ENCODE data around the gene CFAP97D1.
"Not testable (repeated sequence)": the region's sequence is repeated elsewhere in the genome, so short reads cannot be mapped to it uniquely, and the experiment has no call there.

CFAP97D1 gene

DNA sequence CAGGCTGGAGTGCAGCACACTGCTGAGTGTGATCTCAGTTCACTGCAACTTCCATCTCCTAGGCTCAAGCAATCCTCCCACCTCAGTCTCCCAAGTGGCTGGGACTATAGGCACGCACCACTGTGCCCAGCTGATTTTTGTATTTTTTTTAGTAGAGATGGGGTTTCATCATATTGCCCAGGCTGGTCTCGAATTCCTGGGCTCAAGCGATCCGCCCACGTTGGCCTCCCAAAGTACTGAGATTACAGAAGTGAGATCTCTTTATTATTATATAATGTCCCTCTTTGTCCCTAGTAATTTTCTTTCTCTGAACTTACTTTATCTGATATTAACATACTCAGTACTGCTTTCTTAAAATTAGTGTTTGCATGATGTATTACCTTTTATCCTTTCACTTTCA is 8.3 kb downstream of the CFAP97D1 start:
- no peak overlapping the region for H3K4me3 Mint-ChIP-seq
- ATAC-seq (replicated peaks; ENCODE audit: extremely low read depth, poor library complexity, severe bottlenecking) = no peak
- no peaks in the 10 kb centered on the region for H3K9me3 Mint-ChIP-seq

DNA sequence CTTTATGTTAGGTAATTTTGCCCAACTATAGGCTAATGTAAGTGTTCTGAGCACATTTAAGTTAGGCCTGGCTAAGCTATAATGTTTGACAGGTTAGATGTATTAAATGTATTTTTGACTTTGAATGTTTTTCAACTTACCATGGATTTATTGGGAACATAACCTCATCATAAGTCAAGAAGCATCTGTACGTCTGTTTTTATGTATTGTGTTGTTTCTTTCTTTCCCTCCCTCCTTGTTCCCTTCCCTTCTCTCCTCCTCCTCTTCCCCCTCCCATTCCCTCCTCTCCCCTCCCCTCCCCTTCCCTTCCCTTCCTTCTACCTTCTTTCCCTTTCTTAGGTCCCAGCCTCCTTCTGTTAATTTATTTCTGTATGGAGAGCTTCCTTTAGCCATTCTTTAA is 9.2 kb downstream of the CFAP97D1 start:
- ATAC-seq (replicated peaks; ENCODE audit: extremely low read depth, poor library complexity, severe bottlenecking) (no peak), DNase-seq (ENCODE audit: low spot score in 2 of 2) (no peak)
- no peaks in the 10 kb centered on the region for H3K4me1 Mint-ChIP-seq
- no peak overlapping the region for H3K27ac Mint-ChIP-seq (ENCODE audit: low read depth)
- H3K9me3 Mint-ChIP-seq = no peaks in the 10 kb centered on the region
- no peak overlapping the region for H3K4me3 Mint-ChIP-seq
- no peaks in the 10 kb centered on the region for H3K36me3 Mint-ChIP-seq (ENCODE audit: insufficient read depth)
- peaks cover 38% of the 10 kb centered on the region for H3K27me3 Mint-ChIP-seq

More for the DNA sequence above, 8.3 kb downstream of the CFAP97D1 start:
- peaks cover 38% of the 10 kb centered on the region for H3K27me3 Mint-ChIP-seq
- no peaks in the 10 kb centered on the region for H3K4me1 Mint-ChIP-seq
- no peak overlapping the region for H3K27ac Mint-ChIP-seq (ENCODE audit: low read depth)
- H3K36me3 Mint-ChIP-seq (ENCODE audit: insufficient read depth) = no peaks in the 10 kb centered on the region
- no peak for DNase-seq (ENCODE audit: low spot score in 2 of 2)

DNA sequence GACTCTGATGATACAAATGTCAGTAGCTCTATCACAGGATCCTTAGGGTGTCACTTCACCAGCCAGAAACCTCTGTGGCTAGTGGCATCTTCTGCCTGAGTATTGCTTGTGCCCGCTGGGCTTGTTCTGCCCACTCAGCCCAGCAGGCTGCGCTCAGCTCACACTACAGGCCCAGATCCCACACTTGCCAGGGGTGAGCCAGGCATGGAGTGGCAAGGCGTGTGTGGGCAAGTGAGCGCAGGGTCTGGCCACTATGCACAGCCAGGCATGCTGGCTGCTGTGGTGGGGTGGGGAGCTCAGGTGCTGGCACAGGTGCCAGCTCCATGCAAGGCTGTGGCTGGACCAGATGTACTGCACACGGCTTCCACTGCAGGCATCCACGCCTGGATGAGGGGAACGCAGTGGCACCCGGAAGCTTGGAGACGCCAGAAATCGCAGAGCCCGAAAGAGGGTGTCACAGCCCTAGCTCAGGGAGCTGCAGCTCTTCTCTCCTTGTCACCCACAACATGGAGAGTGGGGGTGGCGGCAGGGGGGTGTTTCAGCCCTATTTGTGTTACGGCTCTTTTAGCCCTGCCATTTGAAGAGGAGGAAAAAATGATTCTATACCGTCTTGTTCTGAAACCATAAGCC is 10.2 kb downstream of the CFAP97D1 start:
- Mint-ChIP-seq H3K27me3 (peaks cover 39% of the 10 kb centered on the region), H3K27ac (ENCODE audit: low read depth) (no peak overlapping the region), H3K9me3 (no peaks in the 10 kb centered on the region), H3K36me3 (ENCODE audit: insufficient read depth) (no peaks in the 10 kb centered on the region), H3K4me3 (no peak overlapping the region), H3K4me1 (no peaks in the 10 kb centered on the region)
- ATAC-seq (replicated peaks; ENCODE audit: extremely low read depth, poor library complexity, severe bottlenecking) (no peak), DNase-seq (ENCODE audit: low spot score in 2 of 2) (no peak)

DNA sequence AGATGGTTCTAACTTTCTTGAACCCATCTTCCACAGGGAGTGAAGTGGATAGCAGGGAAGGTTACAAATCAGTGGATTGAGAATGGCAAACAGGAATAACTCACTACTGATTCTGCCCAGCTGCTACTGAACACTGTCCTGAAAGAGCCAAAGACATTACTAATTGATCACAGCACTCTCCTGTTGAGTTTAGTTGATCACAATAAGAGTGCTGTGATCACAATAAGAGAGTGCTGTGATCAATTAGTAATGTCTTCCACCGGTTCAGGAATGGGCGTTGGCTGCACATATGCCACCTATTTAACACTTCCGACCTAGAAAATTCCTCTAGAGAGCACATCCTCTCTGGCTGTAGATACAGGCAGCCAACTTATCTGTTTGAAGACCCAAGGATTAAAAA is 11.4 kb downstream of the CFAP97D1 start:
- no peak for ATAC-seq (replicated peaks; ENCODE audit: extremely low read depth, poor library complexity, severe bottlenecking)
- no peaks in the 10 kb centered on the region for H3K4me1 Mint-ChIP-seq
- no peak overlapping the region for H3K27ac Mint-ChIP-seq (ENCODE audit: low read depth)
- peaks cover 50% of the 10 kb centered on the region for H3K27me3 Mint-ChIP-seq
- H3K36me3 Mint-ChIP-seq (ENCODE audit: insufficient read depth) = no peaks in the 10 kb centered on the region
- DNase-seq (ENCODE audit: low spot score in 2 of 2) = no peak
- no peaks in the 10 kb centered on the region for H3K9me3 Mint-ChIP-seq
- H3K4me3 Mint-ChIP-seq = no peak overlapping the region

DNA sequence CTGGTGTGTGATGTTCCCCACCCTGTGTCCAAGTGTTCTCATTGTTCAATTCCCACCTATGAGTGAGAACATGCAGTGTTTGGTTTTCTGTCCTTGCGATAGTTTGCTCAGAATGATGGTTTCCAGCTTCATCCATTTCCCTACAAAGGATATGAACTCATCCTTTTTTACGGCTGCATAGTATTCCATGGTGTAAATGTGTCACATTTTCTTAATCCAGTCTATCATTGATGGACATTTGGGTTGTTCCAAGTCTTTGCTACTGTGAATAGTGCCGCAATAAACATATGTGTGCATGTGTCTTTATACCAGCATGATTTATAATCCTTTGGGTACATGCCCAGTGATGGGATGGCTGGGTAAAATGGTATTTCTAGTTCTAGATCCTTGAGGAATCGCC is 12.4 kb downstream of the CFAP97D1 start:
- H3K36me3 Mint-ChIP-seq (ENCODE audit: insufficient read depth); H3K9me3 Mint-ChIP-seq; H3K4me3 Mint-ChIP-seq; H3K4me1 Mint-ChIP-seq; ATAC-seq (replicated peaks; ENCODE audit: extremely low read depth, poor library complexity, severe bottlenecking); DNase-seq (ENCODE audit: low spot score in 2 of 2); H3K27ac Mint-ChIP-seq (ENCODE audit: low read depth): not testable (repeated sequence)
- H3K27me3 Mint-ChIP-seq = peaks cover 61% of the 10 kb centered on the region

DNA sequence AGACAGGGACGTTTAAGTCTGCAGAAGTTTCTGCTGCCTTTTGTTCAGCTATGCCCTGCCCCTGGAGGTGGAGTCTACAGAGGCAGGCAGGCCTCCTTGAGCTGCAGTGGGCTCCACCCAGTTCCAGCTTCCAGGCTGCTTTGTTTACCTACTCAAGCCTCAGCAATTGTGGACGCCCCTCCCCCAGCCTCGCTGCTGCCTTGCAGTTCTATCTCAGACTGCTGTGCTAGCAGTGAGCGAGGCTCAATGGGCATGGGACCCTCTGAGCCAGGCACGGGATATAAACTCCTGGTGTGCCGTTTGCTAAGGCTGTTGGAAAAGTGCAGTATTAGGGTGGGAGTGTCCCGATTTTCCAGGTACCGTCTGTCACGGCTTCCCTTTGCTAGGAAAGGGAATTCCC is 17.8 kb downstream of the CFAP97D1 start:
- not testable (repeated sequence) for DNase-seq (ENCODE audit: low spot score in 2 of 2); H3K4me1 Mint-ChIP-seq; ATAC-seq (replicated peaks; ENCODE audit: extremely low read depth, poor library complexity, severe bottlenecking); H3K36me3 Mint-ChIP-seq (ENCODE audit: insufficient read depth); H3K4me3 Mint-ChIP-seq; H3K9me3 Mint-ChIP-seq; H3K27ac Mint-ChIP-seq (ENCODE audit: low read depth)
- H3K27me3 Mint-ChIP-seq = peaks cover 66% of the 10 kb centered on the region

DNA sequence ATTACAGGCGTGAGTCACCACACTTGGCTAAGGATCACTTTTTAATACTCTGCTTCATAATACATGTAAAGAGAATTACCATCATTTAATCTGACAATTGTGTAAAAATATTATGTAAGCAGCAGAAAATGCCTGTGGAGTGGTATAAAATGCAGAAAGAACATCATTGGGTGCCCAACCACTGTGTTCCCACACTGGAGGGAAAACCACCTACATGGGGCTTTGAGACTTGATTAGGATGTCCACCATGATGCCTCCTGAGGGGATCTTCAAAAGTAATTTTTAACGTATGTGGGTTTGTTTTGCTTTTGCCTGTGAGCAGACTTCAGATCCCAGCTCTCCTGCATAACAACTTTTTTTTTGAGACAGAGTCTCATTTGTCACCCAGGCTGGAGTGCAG is 18.8 kb downstream of the CFAP97D1 start:
- ATAC-seq (replicated peaks; ENCODE audit: extremely low read depth, poor library complexity, severe bottlenecking) = no peak
- Mint-ChIP-seq H3K36me3 (ENCODE audit: insufficient read depth) (no peaks in the 10 kb centered on the region), H3K27ac (ENCODE audit: low read depth) (no peak overlapping the region), H3K27me3 (peaks cover 64% of the 10 kb centered on the region), H3K9me3 (no peaks in the 10 kb centered on the region), H3K4me1 (no peaks in the 10 kb centered on the region), H3K4me3 (no peak overlapping the region)
- no peak for DNase-seq (ENCODE audit: low spot score in 2 of 2)

DNA sequence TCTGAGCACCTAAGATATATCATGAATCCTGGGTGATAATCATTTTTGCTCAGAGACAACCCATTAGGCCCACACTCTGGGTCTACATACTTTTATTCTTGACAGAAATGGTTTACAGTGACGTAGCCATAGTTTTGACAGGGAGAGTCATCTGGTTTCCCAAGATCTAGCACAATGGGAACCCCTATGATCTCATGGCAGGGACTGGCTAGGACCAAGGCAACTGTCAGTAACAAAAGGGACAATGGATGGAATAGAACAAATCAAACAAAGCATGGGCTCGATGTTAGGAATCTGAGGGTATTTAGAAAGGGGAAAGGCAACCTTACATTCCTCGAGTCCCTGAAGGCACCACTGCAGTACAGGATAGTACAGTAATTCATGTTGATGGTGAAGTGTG is 20.5 kb downstream of the CFAP97D1 start:
- peaks cover 63% of the 10 kb centered on the region for H3K27me3 Mint-ChIP-seq
- H3K27ac Mint-ChIP-seq (ENCODE audit: low read depth) = no peak overlapping the region
- no peak for ATAC-seq (replicated peaks; ENCODE audit: extremely low read depth, poor library complexity, severe bottlenecking)

DNA sequence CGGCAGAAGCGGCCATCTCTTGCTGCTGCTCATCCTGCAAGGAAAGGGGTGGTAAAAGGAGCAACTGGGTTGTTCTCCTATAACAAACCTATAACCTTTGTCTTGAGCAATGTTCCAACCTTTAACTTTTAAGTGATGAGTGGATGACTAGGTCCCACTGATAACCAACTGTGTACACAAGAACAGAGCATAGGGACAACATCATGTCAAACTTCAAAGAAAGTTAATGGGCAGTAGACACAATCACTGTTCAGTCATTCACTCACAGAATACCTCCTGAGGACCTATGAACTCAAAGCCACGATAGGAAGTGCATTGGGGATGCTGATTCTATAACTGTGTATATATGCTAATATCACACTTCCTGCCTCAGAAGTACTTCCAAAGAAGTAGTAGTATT is 21.6 kb downstream of the CFAP97D1 start:
- Mint-ChIP-seq H3K4me3 (no peak overlapping the region), H3K9me3 (no peaks in the 10 kb centered on the region), H3K36me3 (ENCODE audit: insufficient read depth) (peaks cover 2% of the 10 kb centered on the region), H3K27me3 (peaks cover 52% of the 10 kb centered on the region), H3K27ac (ENCODE audit: low read depth) (no peak overlapping the region), H3K4me1 (no peaks in the 10 kb centered on the region)
- DNase-seq (ENCODE audit: low spot score in 2 of 2) = no peak
- ATAC-seq (replicated peaks; ENCODE audit: extremely low read depth, poor library complexity, severe bottlenecking) = no peak

More for the DNA sequence above, 20.5 kb downstream of the CFAP97D1 start:
- Mint-ChIP-seq H3K36me3 (ENCODE audit: insufficient read depth) (no peaks in the 10 kb centered on the region), H3K9me3 (no peaks in the 10 kb centered on the region), H3K4me3 (no peak overlapping the region), H3K4me1 (no peaks in the 10 kb centered on the region)
- no peak for DNase-seq (ENCODE audit: low spot score in 2 of 2)

DNA sequence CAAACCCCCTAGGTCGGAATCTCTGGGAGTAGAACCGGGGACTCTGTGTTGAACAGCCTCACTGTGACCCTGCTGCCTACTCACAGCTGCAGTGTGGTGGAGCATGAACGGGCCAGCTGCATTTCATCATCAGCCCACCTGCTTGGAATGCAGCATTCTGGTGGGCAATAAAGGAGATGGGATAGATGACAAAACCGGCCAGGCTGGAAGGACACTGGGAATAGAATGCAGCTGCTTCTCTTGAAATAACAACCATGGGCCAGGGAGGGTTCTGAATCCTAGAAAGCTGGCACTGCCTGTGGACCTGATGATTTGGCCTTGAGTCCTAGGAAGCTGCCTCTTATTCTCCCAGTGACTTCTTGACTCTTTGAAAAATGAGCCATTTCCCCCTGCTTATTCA is 23.5 kb downstream of the CFAP97D1 start:
- no peaks in the 10 kb centered on the region for H3K9me3 Mint-ChIP-seq
- no peaks in the 10 kb centered on the region for H3K4me1 Mint-ChIP-seq
- ATAC-seq (replicated peaks; ENCODE audit: extremely low read depth, poor library complexity, severe bottlenecking) (no peak), DNase-seq (ENCODE audit: low spot score in 2 of 2) (no peak)
- H3K4me3 Mint-ChIP-seq = no peak overlapping the region
- H3K27me3 Mint-ChIP-seq = peaks cover 43% of the 10 kb centered on the region
- no peak overlapping the region for H3K27ac Mint-ChIP-seq (ENCODE audit: low read depth)
- H3K36me3 Mint-ChIP-seq (ENCODE audit: insufficient read depth) = peaks cover 2% of the 10 kb centered on the region

DNA sequence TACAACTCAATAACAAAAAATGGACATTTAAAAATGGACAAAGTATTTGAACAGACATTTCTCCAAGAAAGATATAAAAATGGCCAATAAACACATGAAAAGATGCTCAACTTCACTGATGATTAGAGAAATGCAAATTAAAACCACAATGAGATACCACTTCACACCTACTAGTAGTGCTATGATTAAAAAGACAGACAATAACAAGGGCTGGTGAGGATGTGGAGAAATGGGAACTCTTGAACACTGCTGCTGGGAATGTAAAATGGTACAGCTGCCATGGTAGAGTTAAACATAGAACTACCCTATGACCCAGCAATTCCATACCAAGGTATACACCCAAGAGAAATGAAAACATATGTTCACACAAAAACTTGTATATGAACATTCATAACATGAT is 24.9 kb downstream of the CFAP97D1 start:
- ATAC-seq (replicated peaks; ENCODE audit: extremely low read depth, poor library complexity, severe bottlenecking) (no peak), DNase-seq (ENCODE audit: low spot score in 2 of 2) (no peak)
- Mint-ChIP-seq H3K4me1 (no peaks in the 10 kb centered on the region), H3K27me3 (peaks cover 43% of the 10 kb centered on the region), H3K4me3 (no peak overlapping the region), H3K36me3 (ENCODE audit: insufficient read depth) (peaks cover 2% of the 10 kb centered on the region), H3K27ac (ENCODE audit: low read depth) (no peak overlapping the region), H3K9me3 (no peaks in the 10 kb centered on the region)

DNA sequence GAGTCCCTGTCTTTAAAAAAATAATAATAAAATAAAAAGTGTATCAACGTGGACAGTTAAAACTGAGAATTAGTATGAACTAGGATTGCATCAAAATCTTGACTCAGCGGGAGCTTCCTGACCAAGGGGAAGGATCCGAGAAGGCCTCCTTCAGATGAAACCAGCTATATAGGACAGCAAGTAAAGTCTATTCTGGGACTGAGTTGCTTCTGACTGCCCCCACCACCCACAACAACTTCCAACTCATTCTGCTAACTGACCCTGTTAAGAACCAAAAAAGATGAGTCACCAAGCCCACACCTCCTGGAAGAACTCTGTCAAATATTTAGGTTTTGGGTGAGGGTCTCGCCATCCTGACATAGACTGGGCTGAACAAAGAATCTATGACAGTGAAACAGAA is 27.8 kb downstream of the CFAP97D1 start:
- no peaks in the 10 kb centered on the region for H3K9me3 Mint-ChIP-seq
- H3K27me3 Mint-ChIP-seq = peaks cover 52% of the 10 kb centered on the region
- no peaks in the 10 kb centered on the region for H3K4me1 Mint-ChIP-seq
- peaks cover 2% of the 10 kb centered on the region for H3K36me3 Mint-ChIP-seq (ENCODE audit: insufficient read depth)
- DNase-seq (ENCODE audit: low spot score in 2 of 2) (no peak), ATAC-seq (replicated peaks; ENCODE audit: extremely low read depth, poor library complexity, severe bottlenecking) (no peak)
- H3K4me3 Mint-ChIP-seq = no peak overlapping the region
- H3K27ac Mint-ChIP-seq (ENCODE audit: low read depth) = no peak overlapping the region

DNA sequence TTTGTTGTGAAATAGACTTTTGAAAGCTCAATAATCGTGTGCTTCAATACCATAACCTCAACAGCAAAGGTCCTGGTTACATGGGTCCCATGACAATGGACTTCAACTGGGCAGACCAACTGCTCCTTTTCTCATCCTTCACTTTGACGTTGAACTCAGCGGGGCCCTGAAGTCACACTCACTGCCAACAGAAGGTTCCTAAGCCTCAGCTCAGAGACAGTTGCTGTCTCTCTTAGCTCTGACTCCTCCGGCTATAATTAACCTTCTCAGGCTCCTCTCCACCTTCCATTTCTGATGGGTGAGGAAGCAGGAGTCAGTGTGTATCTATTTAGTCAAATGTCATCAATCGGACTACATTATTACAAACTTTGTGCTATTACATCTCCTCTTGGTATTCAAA is 28.9 kb downstream of the CFAP97D1 start:
- H3K4me3 Mint-ChIP-seq = no peak overlapping the region
- H3K27me3 Mint-ChIP-seq = peaks cover 49% of the 10 kb centered on the region
- ATAC-seq (replicated peaks; ENCODE audit: extremely low read depth, poor library complexity, severe bottlenecking) (no peak), DNase-seq (ENCODE audit: low spot score in 2 of 2) (no peak)
- H3K27ac Mint-ChIP-seq (ENCODE audit: low read depth) = no peak overlapping the region
- H3K4me1 Mint-ChIP-seq = no peaks in the 10 kb centered on the region
- no peaks in the 10 kb centered on the region for H3K9me3 Mint-ChIP-seq
- peaks cover 2% of the 10 kb centered on the region for H3K36me3 Mint-ChIP-seq (ENCODE audit: insufficient read depth)

All from central memory CD8-positive, alpha-beta T cell (primary cell).